ENCODE results near the gene THEM4. TPM values are rescaled to one million over a fixed set of nuclear protein-coding genes. Genes with fewer than 3 reads are reported as not detected.

Gene THEM4
- polyA plus RNA-seq, 4 donors, result 18.1 to 44.6 (median 31.7) TPM

- peak in 1 of 4 donors; percentile 28 for DNase-seq (ENCODE audit: low read depth in 4 of 4, low spot score in 2 of 4)
These were observed 69.6 kb downstream of the THEM4 start, which contains the start of gene C2CD4D for GRCh38 chr1:151839457-151840403. TSS of gene C2CD4D (minus strand) at chr1:151839820. CDS start at chr1:151838989, 831 bp downstream.

GRCh38 chr1:151839082-151839412 is 70.3 kb downstream of the THEM4 start:
- DNase-seq (ENCODE audit: low read depth in 4 of 4, low spot score in 2 of 4), result no peak

- DNase-seq (ENCODE audit: low read depth in 4 of 4, low spot score in 2 of 4), result no peak
These were observed 70.9 kb downstream of the THEM4 start for GRCh38 chr1:151838222-151839081.

- no peak for DNase-seq (ENCODE audit: low read depth in 4 of 4, low spot score in 2 of 4)
These were observed 71.5 kb downstream of the THEM4 start for GRCh38 chr1:151837884-151838221.

- DNase-seq (ENCODE audit: low read depth in 4 of 4, low spot score in 2 of 4), result no peak
These were observed 72.1 kb downstream of the THEM4 start for GRCh38 chr1:151837197-151837596.

- no peak for DNase-seq (ENCODE audit: low read depth in 4 of 4, low spot score in 2 of 4)
These were observed 73.7 kb downstream of the THEM4 start for GRCh38 chr1:151835596-151835995.

- no peak for DNase-seq (ENCODE audit: low read depth in 4 of 4, low spot score in 2 of 4)
These were observed 75.1 kb downstream of the THEM4 start for GRCh38 chr1:151834239-151834638.

GRCh38 chr1:151833172-151833900 is 76.0 kb downstream of the THEM4 start:
- DNase-seq (ENCODE audit: low read depth in 4 of 4, low spot score in 2 of 4), result no peak

GRCh38 chr1:151832318-151832980 is 76.9 kb downstream of the THEM4 start:
- DNase-seq (ENCODE audit: low read depth in 4 of 4, low spot score in 2 of 4), result no peak

- no peak for DNase-seq (ENCODE audit: low read depth in 4 of 4, low spot score in 2 of 4)
These were observed 77.7 kb downstream of the THEM4 start, which contains the start of gene RORC for GRCh38 chr1:151831605-151832004. TSS of gene RORC (minus strand) at chr1:151831802. CDS start at chr1:151831764, 38 bp downstream.

GRCh38 chr1:151831256-151831591 is 78.1 kb downstream of the THEM4 start:
- no peak for DNase-seq (ENCODE audit: low read depth in 4 of 4, low spot score in 2 of 4)

- DNase-seq (ENCODE audit: low read depth in 4 of 4, low spot score in 2 of 4), result no peak
These were observed 79.3 kb downstream of the THEM4 start for GRCh38 chr1:151830055-151830454.

GRCh38 chr1:151829352-151830046 is 79.8 kb downstream of the THEM4 start:
- DNase-seq (ENCODE audit: low read depth in 4 of 4, low spot score in 2 of 4), result no peak

- no peak for DNase-seq (ENCODE audit: low read depth in 4 of 4, low spot score in 2 of 4)
These were observed 80.4 kb downstream of the THEM4 start for GRCh38 chr1:151828921-151829320.

GRCh38 chr1:151827853-151828252 is 81.5 kb downstream of the THEM4 start:
- DNase-seq (ENCODE audit: low read depth in 4 of 4, low spot score in 2 of 4), result no peak

- DNase-seq (ENCODE audit: low read depth in 4 of 4, low spot score in 2 of 4), result no peak
These were observed 83.3 kb downstream of the THEM4 start for GRCh38 chr1:151825751-151826660.

GRCh38 chr1:151825204-151825603 is 84.1 kb downstream of the THEM4 start:
- DNase-seq (ENCODE audit: low read depth in 4 of 4, low spot score in 2 of 4), result no peak
